Astrocyte (in vitro differentiated cells and primary cell): ENCODE results near the gene NDUFB8. TPM values are rescaled to one million over a fixed set of nuclear protein-coding genes. Genes with fewer than 3 reads are reported as not detected.

Source experiments
- DNase-seq: peaks from one replicate; pipeline ENCODE4 v3.0.0-alpha.2; 2010; ENCODE audit warnings: low read depth
- FAIRE-seq: peaks from 2 replicates; lab custom pipeline; 2011; peaks lifted over from hg19 to GRCh38; lab: Jason Lieb, UNC
- H2AFZ ChIP-seq: 2 replicates; pipeline ENCODE4 v1.6.0; 2012; ENCODE audit warnings: low read depth, low read length, inconsistent platforms
- H3K27ac ChIP-seq: 2 replicates; pipeline ENCODE4 v1.5.1; 2011; ENCODE audit warnings: low read depth, low read length, inconsistent platforms
- H3K27me3 ChIP-seq: 2 replicates; pipeline ENCODE4 v1.6.0; 2011; ENCODE audit warnings: low read length, inconsistent platforms; ENCODE audit not compliant: insufficient read depth
- H3K36me3 ChIP-seq: 2 replicates; pipeline ENCODE4 v1.5.1; 2011; ENCODE audit warnings: low read length, inconsistent platforms; ENCODE audit not compliant: insufficient read depth
- H3K4me1 ChIP-seq: 2 replicates; pipeline ENCODE4 v1.5.1; 2011; ENCODE audit warnings: low read length, inconsistent platforms; ENCODE audit not compliant: insufficient read depth
- H3K4me2 ChIP-seq: 2 replicates; pipeline ENCODE4 v1.6.0; 2012; ENCODE audit warnings: low read length, inconsistent platforms
- H3K4me3 ChIP-seq: 2 replicates; pipeline ENCODE4 v1.5.1; 2011; ENCODE audit warnings: low read depth, mild to moderate bottlenecking, low read length, inconsistent platforms; ENCODE audit not compliant: insufficient read depth
- H3K79me2 ChIP-seq: 2 replicates; pipeline ENCODE4 v1.6.0; 2012; ENCODE audit warnings: mild to moderate bottlenecking, low read length, inconsistent platforms; ENCODE audit not compliant: insufficient read depth
- H3K9ac ChIP-seq: 2 replicates; pipeline ENCODE4 v1.6.0; 2012; ENCODE audit warnings: mild to moderate bottlenecking, low read length, inconsistent platforms
- H3K9me3 ChIP-seq: 2 replicates; pipeline ENCODE4 v1.5.1; 2012; ENCODE audit warnings: low read depth, mild to moderate bottlenecking, low read length, inconsistent platforms; ENCODE audit not compliant: insufficient read depth
- H4K20me1 ChIP-seq: 2 replicates; pipeline ENCODE4 v1.6.0; 2012; ENCODE audit warnings: low read length, inconsistent platforms; ENCODE audit not compliant: insufficient read depth
- H3K27ac Mint-ChIP-seq: one replicate; pipeline ENCODE4 v1.8.0; 2021; ENCODE audit warnings: mild to moderate bottlenecking, mixed read lengths; ENCODE audit not compliant: unreplicated experiment
- H3K27me3 Mint-ChIP-seq: one replicate; pipeline ENCODE4 v1.8.0; 2021; ENCODE audit warnings: low read depth, mixed read lengths; ENCODE audit not compliant: unreplicated experiment
- H3K36me3 Mint-ChIP-seq: one replicate; pipeline ENCODE4 v1.8.0; 2021; ENCODE audit warnings: low read depth, mixed read lengths; ENCODE audit not compliant: unreplicated experiment
- H3K4me1 Mint-ChIP-seq: one replicate; pipeline ENCODE4 v1.8.0; 2021; ENCODE audit warnings: low read depth, mixed read lengths; ENCODE audit not compliant: unreplicated experiment
- H3K4me3 Mint-ChIP-seq: one replicate; pipeline ENCODE4 v1.8.0; 2021; ENCODE audit warnings: mild to moderate bottlenecking, moderate library complexity, mixed read lengths; ENCODE audit not compliant: unreplicated experiment
- H3K9me3 Mint-ChIP-seq: one replicate; pipeline ENCODE4 v1.8.0; 2021; ENCODE audit warnings: mild to moderate bottlenecking, mixed read lengths; ENCODE audit not compliant: unreplicated experiment
- CTCF ChIP-seq: IDR thresholded peaks from 2 replicates; pipeline ENCODE4 v1.5.1; 2011; ENCODE audit warnings: low read depth, mild to moderate bottlenecking, inconsistent platforms, low read length, moderate library complexity; ENCODE audit not compliant: insufficient read depth
- EZH2 ChIP-seq: IDR thresholded peaks from 2 replicates; pipeline ENCODE4 v1.6.1; 2012; ENCODE audit warnings: mild to moderate bottlenecking, low read length, inconsistent platforms; ENCODE audit not compliant: insufficient read depth
- total RNA-seq: library from RNA; stranded (reverse); gene quantifications from 2 replicates; pipeline ENCODE4 v1.2.1, GENCODE V29; 2021

Gene NDUFB8
- total RNA-seq, 1 donor from 2014 or later: 155 TPM

GRCh38 chr10:100520811-100521210 is 8.9 kb downstream of the NDUFB8 start:
- Histone ChIP-seq H3K9me3 (no peaks in the 10 kb centered on the region), H3K4me3 (no peak overlapping the region), H3K9ac (no peak overlapping the region), H3K4me1 (peaks cover 22% of the 10 kb centered on the region), H3K4me2 (peak overlapping the region; percentile 79), H3K36me3 (peaks cover 4% of the 10 kb centered on the region), H2AFZ (no peak overlapping the region), H3K27ac (no peak overlapping the region), H3K79me2 (no peaks in the 10 kb centered on the region), H4K20me1 (no peaks in the 10 kb centered on the region), H3K27me3 (no peaks in the 10 kb centered on the region)
- H3K4me3 Mint-ChIP-seq: no peak overlapping the region
- peak; percentile 71 for FAIRE-seq
- H3K27ac Mint-ChIP-seq: no peak overlapping the region
- H3K36me3 Mint-ChIP-seq: peaks cover 12% of the 10 kb centered on the region
- TF ChIP-seq EZH2: no peak
- no peak for TF ChIP-seq CTCF
- DNase-seq: peak; percentile 55
- no peaks in the 10 kb centered on the region for H3K9me3 Mint-ChIP-seq
- H3K27me3 Mint-ChIP-seq: peaks cover 14% of the 10 kb centered on the region
- H3K4me1 Mint-ChIP-seq: peaks cover 17% of the 10 kb centered on the region

- no peaks in the 10 kb centered on the region for H3K27me3 ChIP-seq
- no peak for TF ChIP-seq CTCF
- TF ChIP-seq EZH2: no peak
- no peak within 1 kb of the TSS for H3K27ac Mint-ChIP-seq
Observed at GRCh38 chr10:100519311-100520051, 10.2 kb downstream of the NDUFB8 start, which contains the start of gene SEC31B. Gene SEC31B (minus strand): TSS chr10:100519861. CDS start chr10:100516952, 2,909 bp downstream.

DNA sequence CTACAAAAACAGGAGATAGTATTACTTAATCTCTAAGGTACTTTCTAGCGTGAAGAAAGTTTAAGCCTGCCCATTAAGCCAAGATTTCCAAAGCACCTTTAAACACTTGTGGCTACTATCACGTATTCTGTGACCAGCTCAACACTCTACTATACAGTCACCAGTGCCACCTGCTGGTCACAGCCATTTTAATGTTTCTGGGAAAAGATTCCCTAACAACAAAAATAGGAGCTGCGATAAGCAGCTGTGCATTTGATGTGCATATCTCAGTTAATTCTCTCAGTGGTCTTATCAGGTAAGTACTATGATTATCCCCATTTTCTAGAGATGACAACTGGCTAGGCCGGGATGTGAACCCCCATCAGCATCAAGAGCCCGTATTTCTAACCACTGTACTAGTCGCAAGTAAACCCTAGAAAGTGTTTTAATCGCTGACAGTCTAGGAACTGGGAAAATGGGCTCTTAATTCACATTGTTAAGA is 10.9 kb downstream of the NDUFB8 start:
- TF ChIP-seq CTCF (peak; percentile 84), EZH2 (no peak)
- Mint-ChIP-seq H3K4me3 (peak overlapping the region; percentile 79), H3K4me1 (peaks cover 17% of the 10 kb centered on the region), H3K27ac (no peak overlapping the region), H3K27me3 (peaks cover 14% of the 10 kb centered on the region), H3K9me3 (no peaks in the 10 kb centered on the region), H3K36me3 (peaks cover 11% of the 10 kb centered on the region)
- Histone ChIP-seq H3K4me1 (peaks cover 22% of the 10 kb centered on the region), H2AFZ (peak overlapping the region; percentile 80), H3K27ac (no peak overlapping the region), H3K27me3 (no peaks in the 10 kb centered on the region), H3K9ac (peak overlapping the region; percentile 62), H3K4me2 (peak overlapping the region; percentile 79), H3K4me3 (peak overlapping the region; percentile 46), H3K79me2 (no peaks in the 10 kb centered on the region), H3K36me3 (peaks cover 3% of the 10 kb centered on the region), H4K20me1 (no peaks in the 10 kb centered on the region), H3K9me3 (no peaks in the 10 kb centered on the region)
- DNase-seq (peak; percentile 42), FAIRE-seq (peak; percentile 58)

More at GRCh38 chr10:100519311-100520051, 10.2 kb downstream of the NDUFB8 start, which contains the start of gene SEC31B:
- Histone ChIP-seq H3K4me1 (peaks cover 22% of the 10 kb centered on the region), H3K9ac (peak within 1 kb of the TSS; percentile 62), H2AFZ (peak within 1 kb of the TSS; percentile 80), H3K4me3 (peak within 1 kb of the TSS; percentile 46), H3K4me2 (peak within 1 kb of the TSS; percentile 79), H3K79me2 (no peaks in the 10 kb centered on the region), H4K20me1 (no peaks in the 10 kb centered on the region), H3K36me3 (peaks cover 3% of the 10 kb centered on the region), H3K9me3 (no peaks in the 10 kb centered on the region), H3K27ac (no peak within 1 kb of the TSS)
- Mint-ChIP-seq H3K4me1 (peaks cover 17% of the 10 kb centered on the region), H3K36me3 (peaks cover 11% of the 10 kb centered on the region), H3K27me3 (peaks cover 14% of the 10 kb centered on the region), H3K9me3 (no peaks in the 10 kb centered on the region), H3K4me3 (peak within 1 kb of the TSS; percentile 79)
- no peak for FAIRE-seq
- no peak for DNase-seq
